RWPE1 (cell line): Measurements from ENCODE around the gene KLF4.
"Not testable (repeated sequence)": the region's sequence is repeated elsewhere in the genome, so short reads cannot be mapped to it uniquely, and the experiment has no call there.

Experiments
- CTCF ChIA-PET: fragments of 350-600 bp; sonication (Branson Sonifier 250); formaldehyde crosslinking; extraction: SDS; loops from one replicate; lab custom pipeline; 2021; lab: Yijun Ruan, JAX
- POLR2A ChIA-PET: fragments of 400-600 bp; formaldehyde crosslinking; extraction: SDS; loops from one replicate; lab custom pipeline; 2020; ENCODE audit warnings: antibody characterized with exemption; ENCODE audit not compliant: low non-redundant PET; lab: Yijun Ruan, JAX
- DNase-seq: peaks from one replicate; pipeline ENCODE4 v3.0.0; 2012; ENCODE audit warnings: low spot score
- H3K27ac ChIP-seq: fragments of 450-650 bp; 2 replicates; pipeline ENCODE4 v1.5.1; 2017
- CTCF ChIP-seq: fragments of 450-650 bp; conservative IDR thresholded peaks from 2 replicates; pipeline ENCODE4 v1.5.1; 2017; ENCODE audit warnings: low read depth, mild to moderate bottlenecking

The KLF4 gene

GRCh38 chr9:107520186-107520585, 30.6 kb upstream of the KLF4 start:
- H3K27ac ChIP-seq = no peak overlapping the region
- DNase-seq = no peak
- ChIA-PET POLR2A (no interaction called here), CTCF (interaction anchor here (0.6 kb wide), 1 partner anchor 224 kb away, joined by 3 read pairs; no protein-coding TSS in a partner anchor)
- no peak for TF ChIP-seq CTCF

GRCh38 chr9:107518037-107518807, 28.7 kb upstream of the KLF4 start:
- TF ChIP-seq CTCF = no peak
- POLR2A ChIA-PET = no interaction called here
- CTCF ChIA-PET = interaction anchor here (0.6 kb wide), 1 partner anchor 301 kb away, joined by 3 read pairs; no protein-coding TSS in a partner anchor
- H3K27ac ChIP-seq = no peak overlapping the region
- DNase-seq = no peak

- POLR2A ChIA-PET = no interaction called here
- CTCF ChIA-PET = interaction anchor here (0.7 kb wide), 1 partner anchor 401 kb away, joined by 3 read pairs; no protein-coding TSS in a partner anchor
Measured at GRCh38 chr9:107513464-107514100, 24.0 kb upstream of the KLF4 start.

GRCh38 chr9:107504585-107505455, 15.3 kb upstream of the KLF4 start:
- no peak for TF ChIP-seq CTCF
- ChIA-PET POLR2A (interaction anchor here (0.6 kb wide), 1 partner anchor 57 kb away, joined by 8 read pairs; no protein-coding TSS in a partner anchor), CTCF (interaction anchor here (0.5 kb wide), 1 partner anchor 185 kb away, joined by 3 read pairs; no protein-coding TSS in a partner anchor)
- peak overlapping the region; percentile 47 for H3K27ac ChIP-seq
- peak; percentile 95 for DNase-seq

More at GRCh38 chr9:107513464-107514100, 24.0 kb upstream of the KLF4 start:
- TF ChIP-seq CTCF = no peak
- DNase-seq = no peak
- H3K27ac ChIP-seq = no peak overlapping the region

GRCh38 chr9:107502464-107502863, 12.9 kb upstream of the KLF4 start:
- no peak overlapping the region for H3K27ac ChIP-seq
- ChIA-PET CTCF (interaction anchor here (0.6 kb wide), 1 partner anchor 10 kb away, joined by 8 read pairs; no protein-coding TSS in a partner anchor), POLR2A (no interaction called here)
- no peak for TF ChIP-seq CTCF
- DNase-seq = no peak

- DNase-seq, H3K27ac ChIP-seq, POLR2A ChIA-PET: not testable (repeated sequence)
- CTCF ChIA-PET = interaction anchor here (0.6 to 0.7 kb wide), 3 partner anchors 14 to 710 kb away, joined by 3 read pairs; no protein-coding TSS in a partner anchor
Measured at GRCh38 chr9:107500421-107501200, 11.0 kb upstream of the KLF4 start.
